HepG2 (cell line): ENCODE measurements around the gene CEP128. TPM values are rescaled to one million over a fixed set of nuclear protein-coding genes. Genes with fewer than 3 reads are reported as not detected.

Source experiments
- ATAC-seq: fragments of 200-7000 bp; cut with Tn5 transposase; 3 replicates; pipeline ENCODE4 v1.9.1; 2020; ENCODE audit warnings: mild to moderate bottlenecking, moderate library complexity
- BruUV-seq: library from RNA; stranded (reverse); fragments of 400-500 nt; replicated peaks from 2 replicates; lab custom pipeline; 2021; lab: Mats Ljungman, UMichigan
- CTCF ChIA-PET: fragments of 300-600 bp; formaldehyde crosslinking; extraction: SDS; loops from one replicate; lab custom pipeline; 2021; ENCODE audit warnings: low total read pairs, inconsistent platforms, low intra/inter-chr PET ratio; lab: Yijun Ruan, JAX
- POLR2A ChIA-PET: fragments of 350-600 bp; sonication (Branson Sonifier 250); formaldehyde crosslinking; loops from one replicate; lab custom pipeline; 2020; ENCODE audit warnings: antibody characterized with exemption, inconsistent platforms; lab: Yijun Ruan, JAX
- DNase-seq: peaks from one replicate; pipeline ENCODE4 v3.0.0-alpha.2; 2015; ENCODE audit warnings: low spot score
- FAIRE-seq: peaks from 3 replicates; lab custom pipeline; 2011; peaks lifted over from hg19 to GRCh38; lab: Jason Lieb, UNC
- H2AFZ ChIP-seq: one replicate; pipeline ENCODE4 v1.6.1; 2011; ENCODE audit warnings: low read length, inconsistent platforms
- H3K27ac ChIP-seq: fragments of 300-600 bp; 3 replicates; pipeline ENCODE4 v1.8.0; 2011; ENCODE audit warnings: mixed run types, mild to moderate bottlenecking, mixed read lengths, low read length, inconsistent platforms; ENCODE audit not compliant: insufficient read depth; ENCODE audit errors: extremely low read length
- H3K27me3 ChIP-seq, 2 experiments: fragments of 200-600 bp in 1 of 2; 2 replicates in 1 of 2; 3 replicates in 1 of 2; pipeline versions ENCODE4 v1.6.0 to v1.8.0; 2011; ENCODE audit warnings: low read length in 2 of 2, mild to moderate bottlenecking in 2 of 2, moderate library complexity in 2 of 2, inconsistent platforms in 1 of 2; ENCODE audit not compliant: insufficient read depth in 2 of 2, control insufficient read depth in 1 of 2
- H3K36me3 ChIP-seq, 2 experiments: fragments of 200-600 bp in 1 of 2; replicated peaks in 1 of 2; 2 replicates in 1 of 2; 3 replicates in 1 of 2; pipeline versions ENCODE4 v1.5.1 to v1.8.0; 2011; ENCODE audit warnings: low read length in 2 of 2, inconsistent platforms in 1 of 2; ENCODE audit not compliant: insufficient read depth in 2 of 2, control insufficient read depth in 1 of 2
- H3K4me1 ChIP-seq: 2 replicates; pipeline ENCODE4 v1.5.1; 2012; ENCODE audit warnings: low read length, inconsistent platforms; ENCODE audit not compliant: insufficient read depth
- H3K4me2 ChIP-seq: 2 replicates; pipeline ENCODE4 v1.6.0; 2011; ENCODE audit warnings: low read depth, low read length, inconsistent platforms
- H3K4me3 ChIP-seq, 3 experiments: fragments of 200-600 bp in 1 of 3; sonication (generic), shearing (Covaris generic) in 1 of 3; replicated peaks in 1 of 3; 2 replicates each; pipeline ENCODE4 v1.5.1; 2011 to 2016; ENCODE audit warnings: low read length in 3 of 3, inconsistent platforms in 2 of 3, low read depth in 2 of 3, mild to moderate bottlenecking in 2 of 3, control low read depth in 1 of 3, mixed read lengths in 1 of 3; ENCODE audit not compliant: insufficient read depth in 1 of 3
- H3K79me2 ChIP-seq: one replicate; pipeline ENCODE4 v1.6.1; 2011; ENCODE audit warnings: low read length, inconsistent platforms; ENCODE audit not compliant: insufficient read depth
- H3K9ac ChIP-seq: 2 replicates; pipeline ENCODE4 v1.6.0; 2011; ENCODE audit warnings: mild to moderate bottlenecking, low read depth, low read length, inconsistent platforms; ENCODE audit not compliant: insufficient read depth
- H3K9me3 ChIP-seq: 2 replicates; pipeline ENCODE4 v1.5.1; 2012; ENCODE audit warnings: mild to moderate bottlenecking, low read length
- H4K20me1 ChIP-seq: 2 replicates; pipeline ENCODE4 v1.6.0; 2011; ENCODE audit warnings: inconsistent platforms, mild to moderate bottlenecking, low read length, moderate library complexity; ENCODE audit not compliant: insufficient read depth
- CEBPZ ChIP-seq: IDR thresholded peaks from 2 replicates; pipeline ENCODE4 v1.6.1; 2012; ENCODE audit warnings: low read length, improper control_type of control experiment
- CSRNP1 ChIP-seq: sonication (generic); formaldehyde crosslinking; IDR thresholded peaks from 2 replicates; pipeline ENCODE4 v1.8.1; 2023; ENCODE audit warnings: mild to moderate bottlenecking, missing genetic modification reagents
- HNF4A ChIP-seq: sonication (generic); formaldehyde crosslinking; IDR thresholded peaks from 2 replicates; pipeline ENCODE4 v1.4.0; 2020; ENCODE audit warnings: missing genetic modification reagents
- IKZF5 ChIP-seq: IDR thresholded peaks from 2 replicates; pipeline ENCODE4 v1.6.1; 2018; ENCODE audit warnings: missing genetic modification reagents, mild to moderate bottlenecking, missing compliant biosample characterization
- KAT7 ChIP-seq: IDR thresholded peaks from 2 replicates; pipeline ENCODE4 v1.6.1; 2018; ENCODE audit warnings: borderline replicate concordance, missing compliant biosample characterization
- KDM3A ChIP-seq: IDR thresholded peaks from 2 replicates; pipeline ENCODE4 v1.6.1; 2018; ENCODE audit warnings: low read depth, missing compliant biosample characterization
- NPAS2 ChIP-seq: sonication (generic); formaldehyde crosslinking; IDR thresholded peaks from 2 replicates; pipeline ENCODE4 v1.8.0; 2022; ENCODE audit warnings: mild to moderate bottlenecking, missing genetic modification reagents, borderline replicate concordance
- SKIL ChIP-seq: sonication (generic); formaldehyde crosslinking; IDR thresholded peaks from 2 replicates; pipeline ENCODE4 v1.8.0; 2022; ENCODE audit warnings: missing genetic modification reagents, mild to moderate bottlenecking, moderate library complexity, borderline replicate concordance
- STAG1 ChIP-seq: sonication (generic); formaldehyde crosslinking; IDR thresholded peaks from 2 replicates; pipeline ENCODE4 v1.4.0; 2020; ENCODE audit warnings: missing genetic modification reagents
- ZNF513 ChIP-seq: sonication (generic); formaldehyde crosslinking; conservative IDR thresholded peaks from 2 replicates; pipeline ENCODE4 v1.5.0; 2020; ENCODE audit warnings: missing genetic modification reagents
- ZNF546 ChIP-seq: sonication (generic); formaldehyde crosslinking; conservative IDR thresholded peaks from 2 replicates; pipeline ENCODE4 v1.8.1; 2023; ENCODE audit warnings: mild to moderate bottlenecking, missing genetic modification reagents
- ZNF878 ChIP-seq: sonication (generic); formaldehyde crosslinking; IDR thresholded peaks from 2 replicates; pipeline ENCODE4 v1.8.1; 2023; ENCODE audit warnings: mild to moderate bottlenecking, missing genetic modification reagents, moderate library complexity
- ZSCAN29 ChIP-seq: sonication (generic); formaldehyde crosslinking; conservative IDR thresholded peaks from 2 replicates; pipeline ENCODE4 v1.4.0; 2020; ENCODE audit warnings: mild to moderate bottlenecking, missing genetic modification reagents
- in situ Hi-C: cut with HindIII; loops from 2 replicates; pipeline ENCODE4 v1.10.0; 2017; ENCODE audit warnings: low pct_unique_long_range_greater_than_20kb; ENCODE audit not compliant: extremely low pct_ligation_motif_present
- intact Hi-C: fragments of 100-400 bp; cut with micrococcal nuclease; formaldehyde crosslinking; loops from one replicate; pipeline ENCODE4 v1.10.0; 2022; ENCODE audit not compliant: unreplicated experiment
- polyA plus RNA-seq, 8 experiments: library from polyadenylated mRNA; depleted of rRNA in 3 of 8; stranded (reverse) in 7 of 8; unstranded in 1 of 8; fragments of >200 nt; fragmentation: Illumina TruSeq in 4 of 8; extraction: Trizol in 4 of 8; gene quantifications; 2 replicates each; pipeline versions ENCODE4 v1.2.1 to v1.2.3, GENCODE V29; 2011 to 2016; ENCODE audit warnings: low read depth in 4 of 8, missing spikeins in 1 of 8, mixed read lengths in 1 of 8; ENCODE audit not compliant: insufficient read depth in 1 of 8
- total RNA-seq, 5 experiments: library from RNA; depleted of rRNA; stranded (reverse); fragments of >200 nt; fragmentation: Illumina TruSeq; extraction: Trizol; gene quantifications; 2 replicates each; pipeline ENCODE4 v1.2.3, GENCODE V29; 2016; ENCODE audit warnings: low read depth in 1 of 5

CEP128 gene
- total and polyA plus RNA-seq, 2 of the 13 experiments (the other 11 are each of a cell fraction or from before 2014, with no cell fraction given): 1.3 to 7.5 TPM

- TF ChIP-seq ZSCAN29 (no peak), SKIL (CRISPR knock-in tag) (no peak)
These were observed 307.3 kb downstream of the CEP128 start (continued) for GRCh38 chr14:80634106-80634758.

- DNase-seq (no peak), ATAC-seq (no peak), FAIRE-seq (no peak)
- Histone ChIP-seq H2AFZ (no peak overlapping the region), H3K79me2 (no peaks in the 10 kb centered on the region), H3K9ac (no peak overlapping the region), H3K4me3 (no peak overlapping the region), H3K27me3 (no peaks in the 10 kb centered on the region), H4K20me1 (no peaks in the 10 kb centered on the region), H3K9me3 (no peaks in the 10 kb centered on the region), H3K4me2 (no peak overlapping the region), H3K27ac (no peak overlapping the region), H3K4me1 (peaks cover 12% of the 10 kb centered on the region), H3K36me3 (no peaks in the 10 kb centered on the region)
- intact Hi-C loops: no loop called here
- ChIA-PET CTCF (no interaction called here), POLR2A (no interaction called here)
- in situ Hi-C loops: no loop called here
- no TSS peak for BruUV-seq
- TF ChIP-seq IKZF5 (CRISPR knock-in tag) (no peak), KDM3A (CRISPR knock-in tag) (no peak), ZNF878 (CRISPR knock-in tag) (no peak), CSRNP1 (CRISPR knock-in tag) (no peak), ZNF513 (CRISPR knock-in tag) (no peak), HNF4A (CRISPR knock-in tag) (no peak), NPAS2 (CRISPR knock-in tag) (no peak), ZNF546 (no peak), CEBPZ (no peak), STAG1 (CRISPR knock-in tag) (no peak), KAT7 (no peak)
These were observed 311.9 kb downstream of the CEP128 start for GRCh38 chr14:80629606-80630005.
